ENCODE measurements around the gene C1S.

The C1S gene

DNA sequence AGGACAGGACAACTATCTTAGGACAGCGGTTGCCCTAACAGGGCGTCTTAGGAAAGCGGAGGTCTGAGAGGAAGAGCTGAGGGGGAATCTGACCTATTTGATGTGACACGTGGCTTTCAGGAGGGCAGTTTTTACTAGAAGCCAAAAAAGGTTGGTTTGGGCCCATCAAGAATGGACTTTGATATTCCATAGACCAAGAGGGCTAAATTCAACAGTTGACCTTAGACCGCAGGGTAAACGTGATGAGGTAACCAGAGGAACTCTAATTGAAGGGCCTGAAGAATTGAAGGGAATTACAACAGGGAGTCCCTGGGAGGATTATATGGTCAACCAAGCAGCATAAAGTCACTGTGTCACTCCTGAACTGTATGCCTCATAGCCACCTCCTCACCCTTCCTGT, 11.5 kb downstream of the C1S start:
- H2BK5ac ChIP-seq (ENCODE audit: low read depth, low read length, poor library complexity, severe bottlenecking) = no peak overlapping the region
- H2BK15ac ChIP-seq (ENCODE audit: low read depth, poor library complexity, severe bottlenecking) = no peak overlapping the region
- no peak overlapping the region for H4K8ac ChIP-seq (ENCODE audit: low read length)
- H3K79me1 ChIP-seq (replicated peaks; ENCODE audit: low read length, poor library complexity, severe bottlenecking) = no peaks in the 10 kb centered on the region
- no peak overlapping the region for H3K9ac ChIP-seq (ENCODE audit: low read length)
- 90% methylated on average over 6 of the region's 6 CpGs for WGBS
- peaks cover 0 to 40% of the 10 kb centered on the region in 2 experiments for H3K36me3 ChIP-seq (ENCODE audit: control insufficient read depth in 1 of 2, insufficient read depth in 2 of 2, low read depth in 1 of 2, low read length in 2 of 2)
- H4K91ac ChIP-seq (ENCODE audit: low read length) = no peak overlapping the region
- no peak overlapping the region for H2AFZ ChIP-seq (ENCODE audit: low read depth, low read length)
- H3K4me2 ChIP-seq (ENCODE audit: low read length, poor library complexity, severe bottlenecking) = no peak overlapping the region
- H3K23ac ChIP-seq (ENCODE audit: low read length in 2 of 2) = no peak overlapping the region
- H2BK12ac ChIP-seq (ENCODE audit: low read length in 2 of 2) = no peak overlapping the region
- no peak overlapping the region for H3K18ac ChIP-seq (ENCODE audit: low read depth in 1 of 2, low read length in 2 of 2)
- DNase-seq = no peak
- no peak overlapping the region for H3K4ac ChIP-seq (ENCODE audit: low read depth in 1 of 2, low read length in 2 of 2)
- H3K27ac ChIP-seq (ENCODE audit: low read length, poor library complexity, severe bottlenecking) = no peak overlapping the region
- H3K4me1 ChIP-seq (ENCODE audit: control insufficient read depth, insufficient read depth, low read depth, low read length) = peaks cover 6% of the 10 kb centered on the region
- H3K27me3 ChIP-seq (ENCODE audit: control insufficient read depth in 1 of 2, insufficient read depth in 1 of 2, low read length in 2 of 2) = no peaks in the 10 kb centered on the region
- no peak overlapping the region for H2AK5ac ChIP-seq (ENCODE audit: low read length, severe bottlenecking)
- no peak overlapping the region for H3K14ac ChIP-seq (ENCODE audit: low read length in 2 of 2)
- H3K9me3 ChIP-seq (ENCODE audit: control insufficient read depth, low read length) = no peaks in the 10 kb centered on the region
- no peak overlapping the region for H2BK120ac ChIP-seq (ENCODE audit: low read depth, low read length)
- no peak overlapping the region for H3K4me3 ChIP-seq (ENCODE audit: insufficient read depth in 1 of 2, low read depth in 1 of 2, low read length in 2 of 2)

DNA sequence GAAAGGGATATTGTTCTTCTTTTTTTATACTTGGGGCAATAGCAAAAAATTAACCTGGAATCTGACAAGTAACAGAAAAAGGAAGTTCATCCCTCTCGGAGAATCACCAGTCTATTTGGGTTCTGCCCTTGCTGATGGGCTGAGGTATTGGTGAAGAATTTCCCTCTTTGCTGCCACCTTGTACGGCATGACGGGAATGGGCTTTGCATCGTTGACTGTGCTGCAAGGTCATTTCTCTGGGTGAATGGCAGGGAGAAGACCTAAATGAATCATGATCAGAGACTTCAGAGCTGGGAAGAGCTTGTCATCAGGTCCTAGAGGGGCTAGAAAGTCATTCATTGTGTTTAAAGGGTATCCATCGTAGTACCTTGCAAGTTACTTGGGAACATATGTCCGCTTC, 12.0 kb downstream of the C1S start:
- Histone ChIP-seq H3K4me3 (ENCODE audit: insufficient read depth in 1 of 2, low read depth in 1 of 2, low read length in 2 of 2) (no peak overlapping the region), H3K36me3 (ENCODE audit: control insufficient read depth in 1 of 2, insufficient read depth in 2 of 2, low read depth in 1 of 2, low read length in 2 of 2) (peaks cover 0 to 35% of the 10 kb centered on the region in 2 experiments), H3K27me3 (ENCODE audit: control insufficient read depth in 1 of 2, insufficient read depth in 1 of 2, low read length in 2 of 2) (no peaks in the 10 kb centered on the region), H3K18ac (ENCODE audit: low read depth in 1 of 2, low read length in 2 of 2) (no peak overlapping the region), H3K9ac (ENCODE audit: low read length) (no peak overlapping the region), H2BK12ac (ENCODE audit: low read length in 2 of 2) (no peak overlapping the region), H4K91ac (ENCODE audit: low read length) (no peak overlapping the region), H3K4ac (ENCODE audit: low read depth in 1 of 2, low read length in 2 of 2) (no peak overlapping the region), H2BK120ac (ENCODE audit: low read depth, low read length) (no peak overlapping the region), H3K4me1 (ENCODE audit: control insufficient read depth, insufficient read depth, low read depth, low read length) (peaks cover 6% of the 10 kb centered on the region), H3K4me2 (ENCODE audit: low read length, poor library complexity, severe bottlenecking) (no peak overlapping the region), H3K14ac (ENCODE audit: low read length in 2 of 2) (no peak overlapping the region), H3K27ac (ENCODE audit: low read length, poor library complexity, severe bottlenecking) (no peak overlapping the region), H2BK15ac (ENCODE audit: low read depth, poor library complexity, severe bottlenecking) (no peak overlapping the region), H4K8ac (ENCODE audit: low read length) (no peak overlapping the region), H3K79me1 (replicated peaks; ENCODE audit: low read length, poor library complexity, severe bottlenecking) (no peaks in the 10 kb centered on the region), H2AK5ac (ENCODE audit: low read length, severe bottlenecking) (no peak overlapping the region), H2AFZ (ENCODE audit: low read depth, low read length) (no peak overlapping the region), H3K9me3 (ENCODE audit: control insufficient read depth, low read length) (no peaks in the 10 kb centered on the region), H3K23ac (ENCODE audit: low read length in 2 of 2) (no peak overlapping the region), H2BK5ac (ENCODE audit: low read depth, low read length, poor library complexity, severe bottlenecking) (no peak overlapping the region)
- WGBS = 91% methylated on average over 6 of the region's 6 CpGs
- DNase-seq = no peak

DNA sequence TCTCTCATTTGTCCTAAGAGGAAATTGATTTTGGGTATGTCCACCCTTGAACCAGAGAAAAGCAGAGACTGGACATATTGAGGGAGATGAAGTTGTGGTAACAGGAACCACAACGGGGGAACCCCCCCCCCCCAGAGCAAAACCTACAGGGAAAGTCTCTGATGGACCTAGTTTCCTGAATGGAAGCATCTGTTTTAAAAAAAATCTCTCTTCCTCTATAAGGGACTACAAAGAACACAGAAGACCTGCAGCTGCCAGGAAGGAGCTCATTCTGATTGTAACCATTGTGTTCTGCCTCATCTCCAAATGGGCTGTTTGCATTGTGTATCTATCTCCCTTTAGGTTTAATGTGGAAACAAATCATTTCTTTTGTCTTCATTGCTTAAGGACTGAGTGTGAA, 13.4 kb downstream of the C1S start:
- Histone ChIP-seq H3K36me3 (ENCODE audit: control insufficient read depth in 1 of 2, insufficient read depth in 2 of 2, low read depth in 1 of 2, low read length in 2 of 2) (peaks cover 0 to 21% of the 10 kb centered on the region in 2 experiments), H3K23ac (ENCODE audit: low read length in 2 of 2) (no peak overlapping the region), H4K8ac (ENCODE audit: low read length) (no peak overlapping the region), H3K4ac (ENCODE audit: low read depth in 1 of 2, low read length in 2 of 2) (no peak overlapping the region), H3K9ac (ENCODE audit: low read length) (no peak overlapping the region), H3K18ac (ENCODE audit: low read depth in 1 of 2, low read length in 2 of 2) (no peak overlapping the region), H3K9me3 (ENCODE audit: control insufficient read depth, low read length) (no peaks in the 10 kb centered on the region), H3K14ac (ENCODE audit: low read length in 2 of 2) (no peak overlapping the region), H3K27me3 (ENCODE audit: control insufficient read depth in 1 of 2, insufficient read depth in 1 of 2, low read length in 2 of 2) (no peaks in the 10 kb centered on the region), H3K4me1 (ENCODE audit: control insufficient read depth, insufficient read depth, low read depth, low read length) (peaks cover under 1% of the 10 kb centered on the region), H3K4me3 (ENCODE audit: insufficient read depth in 1 of 2, low read depth in 1 of 2, low read length in 2 of 2) (no peak overlapping the region), H3K79me1 (replicated peaks; ENCODE audit: low read length, poor library complexity, severe bottlenecking) (no peaks in the 10 kb centered on the region), H2BK5ac (ENCODE audit: low read depth, low read length, poor library complexity, severe bottlenecking) (no peak overlapping the region), H2AK5ac (ENCODE audit: low read length, severe bottlenecking) (no peak overlapping the region), H2AFZ (ENCODE audit: low read depth, low read length) (no peak overlapping the region), H2BK12ac (ENCODE audit: low read length in 2 of 2) (no peak overlapping the region), H2BK120ac (ENCODE audit: low read depth, low read length) (no peak overlapping the region), H4K91ac (ENCODE audit: low read length) (no peak overlapping the region), H3K27ac (ENCODE audit: low read length, poor library complexity, severe bottlenecking) (no peak overlapping the region), H2BK15ac (ENCODE audit: low read depth, poor library complexity, severe bottlenecking) (no peak overlapping the region), H3K4me2 (ENCODE audit: low read length, poor library complexity, severe bottlenecking) (no peak overlapping the region)
- no peak for DNase-seq
- no CpG with 5 or more reads among the region's 1 CpG for WGBS

DNA sequence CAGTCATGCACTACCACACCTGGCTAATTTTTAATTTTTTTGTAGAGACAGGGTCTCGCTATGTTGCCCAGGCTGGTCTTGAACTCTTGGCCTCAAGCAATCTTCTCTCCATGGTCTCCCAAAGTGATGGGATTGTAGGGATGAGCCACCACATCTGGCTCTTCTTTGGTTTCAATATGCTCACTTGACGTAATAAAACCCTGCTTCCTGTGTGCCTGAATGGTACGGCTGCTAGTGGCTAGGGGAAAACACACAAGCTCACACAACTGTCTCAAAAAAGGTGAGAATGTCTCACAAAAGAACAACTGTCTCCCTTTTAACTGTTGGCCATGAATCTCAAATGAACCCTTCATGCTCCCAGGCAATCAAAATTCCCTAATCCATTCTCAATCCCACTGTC, 15.0 kb downstream of the C1S start:
- Histone ChIP-seq H4K91ac (ENCODE audit: low read length) (no peak overlapping the region), H3K27ac (ENCODE audit: low read length, poor library complexity, severe bottlenecking) (no peak overlapping the region), H3K4me3 (ENCODE audit: insufficient read depth in 1 of 2, low read depth in 1 of 2, low read length in 2 of 2) (no peak overlapping the region), H2BK15ac (ENCODE audit: low read depth, poor library complexity, severe bottlenecking) (no peak overlapping the region), H2AFZ (ENCODE audit: low read depth, low read length) (no peak overlapping the region), H2BK12ac (ENCODE audit: low read length in 2 of 2) (no peak overlapping the region), H3K9me3 (ENCODE audit: control insufficient read depth, low read length) (no peaks in the 10 kb centered on the region), H3K27me3 (ENCODE audit: control insufficient read depth in 1 of 2, insufficient read depth in 1 of 2, low read length in 2 of 2) (no peaks in the 10 kb centered on the region), H3K14ac (ENCODE audit: low read length in 2 of 2) (no peak overlapping the region), H3K18ac (ENCODE audit: low read depth in 1 of 2, low read length in 2 of 2) (no peak overlapping the region), H2BK5ac (ENCODE audit: low read depth, low read length, poor library complexity, severe bottlenecking) (no peak overlapping the region), H3K9ac (ENCODE audit: low read length) (no peak overlapping the region), H4K8ac (ENCODE audit: low read length) (no peak overlapping the region), H2AK5ac (ENCODE audit: low read length, severe bottlenecking) (no peak overlapping the region), H3K79me1 (replicated peaks; ENCODE audit: low read length, poor library complexity, severe bottlenecking) (no peaks in the 10 kb centered on the region), H2BK120ac (ENCODE audit: low read depth, low read length) (no peak overlapping the region), H3K4me1 (ENCODE audit: control insufficient read depth, insufficient read depth, low read depth, low read length) (peaks cover 5% of the 10 kb centered on the region), H3K36me3 (ENCODE audit: control insufficient read depth in 1 of 2, insufficient read depth in 2 of 2, low read depth in 1 of 2, low read length in 2 of 2) (peaks cover 0 to 13% of the 10 kb centered on the region in 2 experiments), H3K23ac (ENCODE audit: low read length in 2 of 2) (no peak overlapping the region), H3K4ac (ENCODE audit: low read depth in 1 of 2, low read length in 2 of 2) (no peak overlapping the region), H3K4me2 (ENCODE audit: low read length, poor library complexity, severe bottlenecking) (no peak overlapping the region)
- 89% methylated on average over 3 of the region's 3 CpGs for WGBS
- DNase-seq = no peak
